ENCODE measurements around the gene PPM1H. TPM values are rescaled to one million over a fixed set of nuclear protein-coding genes. Genes with fewer than 3 reads are reported as not detected.
"Not testable (repeated sequence)": the region's sequence is repeated elsewhere in the genome, so short reads cannot be mapped to it uniquely, and the experiment has no call there.

PPM1H gene
- total RNA-seq, 6 experiments from 2014 or later, result 7.0 to 20.9 (median 8.4) TPM

- peaks cover 88% of the 10 kb centered on the region for H3K4me1 Mint-ChIP-seq (ENCODE audit: low read depth)
- no peaks in the 10 kb centered on the region for H3K27me3 Mint-ChIP-seq (ENCODE audit: insufficient read depth)
- TF ChIP-seq CTCF (IDR thresholded peaks at IDR 0.05), result no peak
- no peaks in the 10 kb centered on the region; the same call in 1 of the 2 replicates for H3K9me3 Mint-ChIP-seq
- H3K36me3 Mint-ChIP-seq (ENCODE audit: low read depth), result peaks cover 13% of the 10 kb centered on the region
- DNase-seq, result peak; percentile 50
- H3K27ac Mint-ChIP-seq, result peak overlapping the region; percentile 90
- H3K4me3 Mint-ChIP-seq, result peak overlapping the region; percentile 49
Measured at GRCh38 chr12:62732861-62733427, 202.0 kb downstream of the PPM1H start.

DNA sequence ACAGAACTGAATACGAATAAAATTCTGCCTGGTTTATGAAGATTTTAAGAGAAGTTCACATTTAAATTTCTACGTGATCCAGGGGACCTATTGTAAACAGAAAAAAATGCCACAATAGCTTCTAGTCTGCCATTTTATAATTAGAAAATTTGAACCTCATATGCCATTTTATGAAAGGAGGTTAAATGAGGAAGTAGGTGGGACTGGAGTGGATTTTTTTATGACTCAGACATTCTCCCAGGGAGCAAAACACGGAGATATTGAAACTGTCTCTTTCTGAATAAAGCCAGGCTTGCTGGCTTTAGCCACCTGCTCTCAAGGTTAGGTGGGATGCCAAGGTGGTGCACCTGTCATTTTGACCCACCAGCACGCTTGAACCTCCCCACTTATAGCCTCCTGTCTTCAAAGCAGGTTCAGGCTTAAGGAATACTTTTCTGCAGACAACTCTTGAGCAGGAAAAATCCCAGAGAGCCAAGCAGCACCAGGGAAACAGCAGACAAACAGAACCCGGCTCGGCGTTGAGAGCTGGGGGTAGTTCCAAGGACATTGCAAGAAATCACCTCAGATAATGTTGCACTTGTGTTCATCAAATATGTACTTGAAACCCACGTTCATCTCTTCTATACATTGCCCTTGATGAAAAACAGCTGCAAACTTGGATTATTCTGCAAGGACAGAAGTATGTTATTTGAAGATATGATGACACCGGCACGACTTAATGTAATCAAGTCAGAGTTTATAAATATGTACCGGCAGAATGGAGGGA is 203.7 kb downstream of the PPM1H start:
- peak; percentile 40 for DNase-seq
- peaks cover 10% of the 10 kb centered on the region for H3K36me3 Mint-ChIP-seq (ENCODE audit: low read depth)
- no peak for TF ChIP-seq CTCF (IDR thresholded peaks at IDR 0.05)
- no peaks in the 10 kb centered on the region; the same call in 1 of the 2 replicates for H3K9me3 Mint-ChIP-seq
- peaks cover 78% of the 10 kb centered on the region for H3K4me1 Mint-ChIP-seq (ENCODE audit: low read depth)
- H3K27ac Mint-ChIP-seq, result peak overlapping the region; percentile 90
- H3K4me3 Mint-ChIP-seq, result peak overlapping the region; percentile 84
- no peaks in the 10 kb centered on the region for H3K27me3 Mint-ChIP-seq (ENCODE audit: insufficient read depth)

GRCh38 chr12:62730649-62731048 is 204.3 kb downstream of the PPM1H start:
- Mint-ChIP-seq H3K27ac (peak overlapping the region; percentile 90), H3K4me1 (ENCODE audit: low read depth) (peaks cover 78% of the 10 kb centered on the region), H3K27me3 (ENCODE audit: insufficient read depth) (no peaks in the 10 kb centered on the region; the same call in 1 of the 2 replicates), H3K9me3 (no peaks in the 10 kb centered on the region; the same call in 1 of the 2 replicates), H3K4me3 (no peak overlapping the region), H3K36me3 (ENCODE audit: low read depth) (peaks cover 10% of the 10 kb centered on the region)
- TF ChIP-seq CTCF (IDR thresholded peaks at IDR 0.05), result no peak
- peak; percentile 53 for DNase-seq

GRCh38 chr12:62729579-62730544 is 205.1 kb downstream of the PPM1H start:
- peak overlapping the region; percentile 90 for H3K27ac Mint-ChIP-seq
- not testable (repeated sequence) for H3K27me3 Mint-ChIP-seq (ENCODE audit: insufficient read depth); H3K36me3 Mint-ChIP-seq (ENCODE audit: low read depth); DNase-seq; H3K4me3 Mint-ChIP-seq; H3K9me3 Mint-ChIP-seq
- peaks cover 84% of the 10 kb centered on the region for H3K4me1 Mint-ChIP-seq (ENCODE audit: low read depth)

DNA sequence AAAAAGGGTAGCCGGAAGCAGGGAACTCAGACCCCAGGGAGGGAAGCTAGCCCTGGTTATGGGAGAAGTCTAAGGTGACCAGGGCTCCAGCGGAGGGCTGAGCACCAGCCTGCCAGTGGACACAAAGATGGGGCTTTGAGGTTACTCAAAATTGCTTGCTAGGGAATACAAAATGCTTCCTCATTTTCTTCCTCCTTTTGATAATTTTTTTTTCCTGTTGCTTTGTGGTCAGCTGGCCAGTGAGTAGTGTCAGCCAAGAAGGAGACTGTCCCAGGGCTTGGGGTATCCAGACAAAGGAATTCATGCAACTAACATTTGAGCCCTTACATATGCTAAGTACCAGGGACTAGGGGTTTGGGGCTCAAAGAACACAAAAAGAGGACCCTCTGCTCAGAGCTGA is 206.2 kb downstream of the PPM1H start:
- peak overlapping the region; percentile 60 for H3K27ac Mint-ChIP-seq
- no peaks in the 10 kb centered on the region; the same call in none of the 2 replicates for H3K27me3 Mint-ChIP-seq (ENCODE audit: insufficient read depth)
- H3K36me3 Mint-ChIP-seq (ENCODE audit: low read depth), result peaks cover 10% of the 10 kb centered on the region
- peaks cover 87% of the 10 kb centered on the region for H3K4me1 Mint-ChIP-seq (ENCODE audit: low read depth)
- H3K9me3 Mint-ChIP-seq, result no peaks in the 10 kb centered on the region; the same call in 1 of the 2 replicates
- TF ChIP-seq CTCF (IDR thresholded peaks at IDR 0.05), result no peak
- DNase-seq, result no peak
- no peak overlapping the region for H3K4me3 Mint-ChIP-seq

All from HFFc6 (cell line).